ENCODE data around the gene SIGLEC15. TPM values are rescaled to one million over a fixed set of nuclear protein-coding genes. Genes with fewer than 3 reads are reported as not detected.

Gene SIGLEC15
- total and polyA plus RNA-seq, 2 donors from 2014 or later, result 1.2 TPM; not detected in 1

GRCh38 chr18:45889419-45890064, 64.1 kb downstream of the SIGLEC15 start:
- Histone ChIP-seq H3K36me3 (ENCODE audit: control insufficient read depth in 2 of 3, insufficient read depth in 3 of 3, low read length in 3 of 3) (peaks cover 3 to 15% (median 14%) of the 10 kb centered on the region in 3 donors), H3K9me3 (ENCODE audit: control insufficient read depth in 2 of 3, insufficient read depth in 1 of 3, low read length in 3 of 3) (no peaks in the 10 kb centered on the region), H3K27me3 (ENCODE audit: control insufficient read depth, insufficient read depth, low read length) (no peaks in the 10 kb centered on the region), H3K4me3 (ENCODE audit: low read length in 3 of 3) (no peak overlapping the region), H3K9ac (ENCODE audit: low read length in 3 of 3) (no peak overlapping the region), H3K27ac (ENCODE audit: low read depth in 2 of 2, low read length in 2 of 2) (no peak overlapping the region), H3K4me1 (ENCODE audit: control insufficient read depth in 2 of 3, insufficient read depth in 2 of 3, low read depth in 1 of 3, low read length in 3 of 3) (no peaks in the 10 kb centered on the region)
- no peak for DNase-seq
- intact Hi-C loops (cut with DNase I), result no loop called here
- no peak for TF ChIP-seq CTCF (IDR thresholded peaks at IDR 0.05; ENCODE audit: borderline replicate concordance, extremely low read depth, insufficient read depth)
- FAIRE-seq, result no peak

GRCh38 chr18:45890606-45891005, 65.1 kb downstream of the SIGLEC15 start:
- intact Hi-C loops (cut with DNase I), result no loop called here
- no peak overlapping the region for H3K9ac ChIP-seq (ENCODE audit: low read length in 3 of 3)
- no peaks in the 10 kb centered on the region for H3K27me3 ChIP-seq (ENCODE audit: control insufficient read depth, insufficient read depth, low read length)
- no peak overlapping the region for H3K4me3 ChIP-seq (ENCODE audit: low read length in 3 of 3)
- no peaks in the 10 kb centered on the region for H3K4me1 ChIP-seq (ENCODE audit: control insufficient read depth in 2 of 3, insufficient read depth in 2 of 3, low read depth in 1 of 3, low read length in 3 of 3)
- no peak for FAIRE-seq
- H3K36me3 ChIP-seq (ENCODE audit: control insufficient read depth in 2 of 3, insufficient read depth in 3 of 3, low read length in 3 of 3), result peaks cover 3 to 15% (median 13%) of the 10 kb centered on the region in 3 donors
- no peak overlapping the region for H3K27ac ChIP-seq (ENCODE audit: low read depth in 2 of 2, low read length in 2 of 2)
- TF ChIP-seq CTCF (IDR thresholded peaks at IDR 0.05; ENCODE audit: borderline replicate concordance, extremely low read depth, insufficient read depth), result no peak
- DNase-seq, result no peak
- H3K9me3 ChIP-seq (ENCODE audit: control insufficient read depth in 2 of 3, insufficient read depth in 1 of 3, low read length in 3 of 3), result no peaks in the 10 kb centered on the region

GRCh38 chr18:45891806-45892205, 66.3 kb downstream of the SIGLEC15 start:
- intact Hi-C loops (cut with DNase I), result no loop called here
- FAIRE-seq (no peak), DNase-seq (no peak)
- no peak for TF ChIP-seq CTCF (IDR thresholded peaks at IDR 0.05; ENCODE audit: borderline replicate concordance, extremely low read depth, insufficient read depth)
- no peak overlapping the region for H3K27ac ChIP-seq (ENCODE audit: low read depth in 2 of 2, low read length in 2 of 2)
- H3K36me3 ChIP-seq (ENCODE audit: control insufficient read depth in 2 of 3, insufficient read depth in 3 of 3, low read length in 3 of 3), result peaks cover 3 to 15% (median 13%) of the 10 kb centered on the region in 3 donors
- H3K4me1 ChIP-seq (ENCODE audit: control insufficient read depth in 2 of 3, insufficient read depth in 2 of 3, low read depth in 1 of 3, low read length in 3 of 3), result no peaks in the 10 kb centered on the region
- H3K9me3 ChIP-seq (ENCODE audit: control insufficient read depth in 2 of 3, insufficient read depth in 1 of 3, low read length in 3 of 3), result no peaks in the 10 kb centered on the region
- no peak overlapping the region for H3K4me3 ChIP-seq (ENCODE audit: low read length in 3 of 3)
- no peak overlapping the region for H3K9ac ChIP-seq (ENCODE audit: low read length in 3 of 3)
- H3K27me3 ChIP-seq (ENCODE audit: control insufficient read depth, insufficient read depth, low read length), result no peaks in the 10 kb centered on the region

Other genes starting within 250 kb of the SIGLEC15 start
- 5.1 TPM for gene SLC14A2, start 210.2 kb upstream of the SIGLEC15 start, total RNA-seq
- 0.34 TPM for gene SLC14A2, start 210.2 kb upstream of the SIGLEC15 start, polyA plus RNA-seq (ENCODE audit: insufficient read depth, low read depth, low replicate concordance)
- gene SLC14A1, start 101.5 kb upstream of the SIGLEC15 start, total RNA-seq, result 8.5 TPM
- 15.3 TPM for gene SLC14A1, start 101.5 kb upstream of the SIGLEC15 start, polyA plus RNA-seq (ENCODE audit: insufficient read depth, low read depth, low replicate concordance)
- gene EPG5, start 141.7 kb downstream of the SIGLEC15 start, total RNA-seq, result 32.5 TPM
- gene EPG5, start 141.7 kb downstream of the SIGLEC15 start, polyA plus RNA-seq (ENCODE audit: insufficient read depth, low read depth, low replicate concordance), result 4.8 TPM
- gene PSTPIP2, start 246.6 kb downstream of the SIGLEC15 start, total RNA-seq, result 11.1 TPM
- gene PSTPIP2, start 246.6 kb downstream of the SIGLEC15 start, polyA plus RNA-seq (ENCODE audit: insufficient read depth, low read depth, low replicate concordance), result 1.3 TPM